ENCODE data around the gene SLC6A9.

The SLC6A9 gene

GRCh38 chr1:43987159-43987902 is 43.9 kb downstream of the SLC6A9 start:
- H4K5ac ChIP-seq (ENCODE audit: low read length), result no peak overlapping the region
- no peak overlapping the region for H2BK15ac ChIP-seq (replicated peaks; ENCODE audit: low read depth)
- H3K27ac ChIP-seq (ENCODE audit: low read depth, low read length), result no peak overlapping the region
- H3K4me1 ChIP-seq (ENCODE audit: control insufficient read depth, low read depth, low read length), result no peaks in the 10 kb centered on the region
- H4K8ac ChIP-seq (ENCODE audit: low read depth, low read length), result no peak overlapping the region
- no peak overlapping the region for H3K56ac ChIP-seq (ENCODE audit: low read length)
- H3K4me3 ChIP-seq (ENCODE audit: low read length), result no peak overlapping the region
- peaks cover 8% of the 10 kb centered on the region for H3K79me1 ChIP-seq (ENCODE audit: low read length)
- no CpG with 5 or more reads among the region's 6 CpGs for WGBS (ENCODE audit: extremely low coverage, insufficient coverage, low lambda C conversion rate)
- H3K36me3 ChIP-seq (ENCODE audit: control insufficient read depth, insufficient read depth, low read length), result peaks cover 5% of the 10 kb centered on the region
- H3K79me2 ChIP-seq (ENCODE audit: control insufficient read depth, insufficient read depth, low read length), result no peaks in the 10 kb centered on the region
- no peak overlapping the region for H3K4me2 ChIP-seq (ENCODE audit: low read length)
- H3K9ac ChIP-seq (ENCODE audit: low read length), result no peak overlapping the region
- no peak for DNase-seq
- H3K27me3 ChIP-seq (ENCODE audit: insufficient read depth, low read length, poor library complexity), result no peaks in the 10 kb centered on the region
- H2BK120ac ChIP-seq (ENCODE audit: low read depth, low read length), result no peak overlapping the region
- H2AK5ac ChIP-seq (ENCODE audit: low read length), result no peak overlapping the region
- H3K4ac ChIP-seq (ENCODE audit: low read depth, low read length), result no peak overlapping the region
- H3K18ac ChIP-seq (ENCODE audit: low read length), result no peak overlapping the region
- no peak overlapping the region for H3K23ac ChIP-seq (ENCODE audit: low read length)
- no peak overlapping the region for H2BK5ac ChIP-seq (ENCODE audit: low read length)

- H2BK15ac ChIP-seq (replicated peaks; ENCODE audit: low read depth), result no peak overlapping the region
- peaks cover 11% of the 10 kb centered on the region for H3K79me1 ChIP-seq (ENCODE audit: low read length)
- H3K18ac ChIP-seq (ENCODE audit: low read length), result no peak overlapping the region
- no peaks in the 10 kb centered on the region for H3K79me2 ChIP-seq (ENCODE audit: control insufficient read depth, insufficient read depth, low read length)
- no peak overlapping the region for H3K4me3 ChIP-seq (ENCODE audit: low read length)
- no CpG with 5 or more reads among the region's 6 CpGs for WGBS (ENCODE audit: extremely low coverage, insufficient coverage, low lambda C conversion rate)
- H2AK5ac ChIP-seq (ENCODE audit: low read length), result no peak overlapping the region
- no peak for DNase-seq
- H3K36me3 ChIP-seq (ENCODE audit: control insufficient read depth, insufficient read depth, low read length), result peaks cover 5% of the 10 kb centered on the region
- H3K27ac ChIP-seq (ENCODE audit: low read depth, low read length), result no peak overlapping the region
- H4K8ac ChIP-seq (ENCODE audit: low read depth, low read length), result no peak overlapping the region
- no peak overlapping the region for H3K9ac ChIP-seq (ENCODE audit: low read length)
- no peak overlapping the region for H2BK5ac ChIP-seq (ENCODE audit: low read length)
- no peak overlapping the region for H3K56ac ChIP-seq (ENCODE audit: low read length)
- no peak overlapping the region for H3K4ac ChIP-seq (ENCODE audit: low read depth, low read length)
- H3K23ac ChIP-seq (ENCODE audit: low read length), result no peak overlapping the region
- no peaks in the 10 kb centered on the region for H3K4me1 ChIP-seq (ENCODE audit: control insufficient read depth, low read depth, low read length)
- H3K27me3 ChIP-seq (ENCODE audit: insufficient read depth, low read length, poor library complexity), result no peaks in the 10 kb centered on the region
- no peak overlapping the region for H4K5ac ChIP-seq (ENCODE audit: low read length)
- no peak overlapping the region for H3K4me2 ChIP-seq (ENCODE audit: low read length)
- H2BK120ac ChIP-seq (ENCODE audit: low read depth, low read length), result no peak overlapping the region
Measured at GRCh38 chr1:43986712-43987111, 44.5 kb downstream of the SLC6A9 start.

GRCh38 chr1:43985984-43986595 is 45.2 kb downstream of the SLC6A9 start:
- H3K79me1 ChIP-seq (ENCODE audit: low read length), result peaks cover 12% of the 10 kb centered on the region
- WGBS (ENCODE audit: extremely low coverage, insufficient coverage, low lambda C conversion rate), result no CpG with 5 or more reads among the region's 4 CpGs
- H4K8ac ChIP-seq (ENCODE audit: low read depth, low read length), result no peak overlapping the region
- no peaks in the 10 kb centered on the region for H3K79me2 ChIP-seq (ENCODE audit: control insufficient read depth, insufficient read depth, low read length)
- no peak overlapping the region for H3K23ac ChIP-seq (ENCODE audit: low read length)
- H2BK15ac ChIP-seq (replicated peaks; ENCODE audit: low read depth), result no peak overlapping the region
- H3K4me3 ChIP-seq (ENCODE audit: low read length), result no peak overlapping the region
- no peak overlapping the region for H3K27ac ChIP-seq (ENCODE audit: low read depth, low read length)
- H3K27me3 ChIP-seq (ENCODE audit: insufficient read depth, low read length, poor library complexity), result no peaks in the 10 kb centered on the region
- no peak for DNase-seq
- no peak overlapping the region for H2BK120ac ChIP-seq (ENCODE audit: low read depth, low read length)
- H3K4me1 ChIP-seq (ENCODE audit: control insufficient read depth, low read depth, low read length), result no peaks in the 10 kb centered on the region
- no peak overlapping the region for H2AK5ac ChIP-seq (ENCODE audit: low read length)
- H3K4ac ChIP-seq (ENCODE audit: low read depth, low read length), result no peak overlapping the region
- no peak overlapping the region for H3K56ac ChIP-seq (ENCODE audit: low read length)
- no peak overlapping the region for H2BK5ac ChIP-seq (ENCODE audit: low read length)
- H4K5ac ChIP-seq (ENCODE audit: low read length), result no peak overlapping the region
- H3K36me3 ChIP-seq (ENCODE audit: control insufficient read depth, insufficient read depth, low read length), result peaks cover 5% of the 10 kb centered on the region
- no peak overlapping the region for H3K18ac ChIP-seq (ENCODE audit: low read length)
- H3K4me2 ChIP-seq (ENCODE audit: low read length), result no peak overlapping the region
- no peak overlapping the region for H3K9ac ChIP-seq (ENCODE audit: low read length)

- Histone ChIP-seq H4K5ac (ENCODE audit: low read length) (no peak overlapping the region), H3K4ac (ENCODE audit: low read depth, low read length) (no peak overlapping the region), H3K56ac (ENCODE audit: low read length) (no peak overlapping the region), H2BK5ac (ENCODE audit: low read length) (no peak overlapping the region), H2AK5ac (ENCODE audit: low read length) (no peak overlapping the region), H3K4me2 (ENCODE audit: low read length) (no peak overlapping the region), H3K9ac (ENCODE audit: low read length) (no peak overlapping the region), H3K79me2 (ENCODE audit: control insufficient read depth, insufficient read depth, low read length) (peaks cover 5% of the 10 kb centered on the region), H3K4me1 (ENCODE audit: control insufficient read depth, low read depth, low read length) (no peaks in the 10 kb centered on the region), H3K79me1 (ENCODE audit: low read length) (peaks cover 18% of the 10 kb centered on the region), H3K23ac (ENCODE audit: low read length) (no peak overlapping the region), H2BK15ac (replicated peaks; ENCODE audit: low read depth) (no peak overlapping the region), H3K18ac (ENCODE audit: low read length) (no peak overlapping the region), H3K36me3 (ENCODE audit: control insufficient read depth, insufficient read depth, low read length) (peaks cover 5% of the 10 kb centered on the region), H3K27me3 (ENCODE audit: insufficient read depth, low read length, poor library complexity) (no peaks in the 10 kb centered on the region), H3K27ac (ENCODE audit: low read depth, low read length) (no peak overlapping the region), H3K4me3 (ENCODE audit: low read length) (no peak overlapping the region), H4K8ac (ENCODE audit: low read depth, low read length) (no peak overlapping the region), H2BK120ac (ENCODE audit: low read depth, low read length) (no peak overlapping the region)
- WGBS (ENCODE audit: extremely low coverage, insufficient coverage, low lambda C conversion rate), result no CpG with 5 or more reads among the region's 16 CpGs
- no peak for DNase-seq
Measured at GRCh38 chr1:43984855-43985254, 46.4 kb downstream of the SLC6A9 start.

- H3K4ac ChIP-seq (ENCODE audit: low read depth, low read length), result no peak overlapping the region
- no peak overlapping the region for H3K4me3 ChIP-seq (ENCODE audit: low read length)
- no peak overlapping the region for H3K27ac ChIP-seq (ENCODE audit: low read depth, low read length)
- no peak overlapping the region for H2BK120ac ChIP-seq (ENCODE audit: low read depth, low read length)
- no peak overlapping the region for H2BK15ac ChIP-seq (replicated peaks; ENCODE audit: low read depth)
- H2BK5ac ChIP-seq (ENCODE audit: low read length), result no peak overlapping the region
- peaks cover 19% of the 10 kb centered on the region for H3K79me1 ChIP-seq (ENCODE audit: low read length)
- no peak overlapping the region for H3K56ac ChIP-seq (ENCODE audit: low read length)
- DNase-seq, result no peak
- H3K18ac ChIP-seq (ENCODE audit: low read length), result no peak overlapping the region
- H3K9ac ChIP-seq (ENCODE audit: low read length), result no peak overlapping the region
- H3K36me3 ChIP-seq (ENCODE audit: control insufficient read depth, insufficient read depth, low read length), result peaks cover 5% of the 10 kb centered on the region
- H3K4me2 ChIP-seq (ENCODE audit: low read length), result no peak overlapping the region
- no peaks in the 10 kb centered on the region for H3K4me1 ChIP-seq (ENCODE audit: control insufficient read depth, low read depth, low read length)
- no peak overlapping the region for H4K8ac ChIP-seq (ENCODE audit: low read depth, low read length)
- H4K5ac ChIP-seq (ENCODE audit: low read length), result no peak overlapping the region
- WGBS (ENCODE audit: extremely low coverage, insufficient coverage, low lambda C conversion rate), result no CpG with 5 or more reads among the region's 12 CpGs
- no peak overlapping the region for H3K23ac ChIP-seq (ENCODE audit: low read length)
- H3K79me2 ChIP-seq (ENCODE audit: control insufficient read depth, insufficient read depth, low read length), result peaks cover 6% of the 10 kb centered on the region
- H2AK5ac ChIP-seq (ENCODE audit: low read length), result no peak overlapping the region
- H3K27me3 ChIP-seq (ENCODE audit: insufficient read depth, low read length, poor library complexity), result no peaks in the 10 kb centered on the region
Measured at GRCh38 chr1:43983253-43983899, 47.9 kb downstream of the SLC6A9 start.
